ENCODE measurements around the gene UGT1A7.
"Not testable (repeated sequence)": the region's sequence is repeated elsewhere in the genome, so short reads cannot be mapped to it uniquely, and the experiment has no call there.

Gene UGT1A7

DNA sequence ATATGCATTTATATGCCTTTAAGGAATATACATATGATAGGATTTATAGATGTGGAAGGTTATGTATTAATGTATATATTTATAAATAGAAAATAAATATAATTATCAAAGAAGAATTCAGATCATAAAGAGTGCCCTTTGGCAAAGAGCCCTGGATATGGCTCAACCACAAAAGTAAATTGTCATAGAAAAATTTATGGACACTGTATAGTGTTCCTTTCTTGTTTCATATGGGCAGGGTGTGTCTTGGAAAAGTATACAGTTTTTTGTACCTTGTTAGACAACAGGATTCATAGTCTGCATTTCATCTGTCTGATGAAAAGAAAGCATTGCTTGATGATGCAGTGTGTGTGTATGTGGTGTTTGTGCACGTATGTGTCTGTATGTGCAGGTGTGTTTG, 2.9 kb downstream of the UGT1A7 start:
- DNase-seq: no peak

DNA sequence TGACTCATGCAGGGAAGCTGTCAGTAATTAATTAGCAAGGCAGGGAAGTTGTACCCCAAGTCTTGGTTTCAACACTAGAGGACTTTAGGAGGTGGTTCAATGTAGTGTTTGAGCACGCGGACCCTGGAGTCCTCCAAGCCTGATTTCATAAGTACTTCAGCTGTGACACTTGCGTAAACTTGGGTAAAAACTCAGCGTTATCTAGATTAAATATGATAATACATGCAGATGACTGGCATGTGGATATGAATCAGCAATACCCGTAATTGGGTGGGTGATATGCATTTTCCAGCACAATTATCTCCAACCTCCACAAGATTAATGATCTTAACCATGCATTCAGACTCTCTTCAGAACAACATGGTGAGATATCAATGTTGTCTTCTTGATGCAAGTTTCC, 5.2 kb downstream of the UGT1A7 start:
- no peak for DNase-seq

DNA sequence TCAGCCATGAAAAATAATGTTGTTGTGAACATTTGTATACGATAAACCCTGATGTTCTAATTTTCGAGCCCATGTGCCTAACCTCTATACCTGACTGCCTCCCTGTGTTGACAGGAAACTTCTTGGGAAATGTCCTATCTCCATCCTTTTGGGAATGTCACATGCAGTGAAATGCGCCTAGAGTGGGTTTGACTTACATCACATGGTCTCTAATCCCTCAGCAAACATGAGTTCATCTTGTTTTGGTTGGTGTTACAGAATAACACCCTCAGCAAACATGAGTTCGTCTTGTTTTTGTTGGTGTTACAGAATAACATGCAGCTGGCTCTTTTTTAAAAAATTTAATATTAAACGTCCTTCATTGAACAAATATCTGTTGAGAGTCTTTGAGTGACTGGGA, 6.6 kb downstream of the UGT1A7 start:
- no peak for DNase-seq

DNA sequence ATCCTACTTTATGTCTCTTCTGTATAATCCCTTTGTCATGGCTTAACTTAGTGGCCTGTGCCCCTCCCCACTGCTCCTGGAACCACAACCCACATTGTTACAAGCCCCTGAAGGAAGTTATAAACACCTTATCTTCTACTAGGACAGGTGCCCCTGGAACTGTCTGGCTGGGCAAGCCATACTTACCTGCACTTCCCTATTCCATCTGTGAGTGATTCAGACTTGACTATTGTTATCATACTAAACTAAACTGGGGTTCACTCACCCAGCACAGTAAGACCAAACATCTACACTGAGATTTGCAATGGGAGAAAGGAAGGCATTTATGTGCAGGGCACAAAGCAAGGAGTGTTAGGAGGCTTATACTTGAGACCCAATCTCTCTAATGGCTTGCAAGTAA, 7.3 kb downstream of the UGT1A7 start:
- DNase-seq: no peak

DNA sequence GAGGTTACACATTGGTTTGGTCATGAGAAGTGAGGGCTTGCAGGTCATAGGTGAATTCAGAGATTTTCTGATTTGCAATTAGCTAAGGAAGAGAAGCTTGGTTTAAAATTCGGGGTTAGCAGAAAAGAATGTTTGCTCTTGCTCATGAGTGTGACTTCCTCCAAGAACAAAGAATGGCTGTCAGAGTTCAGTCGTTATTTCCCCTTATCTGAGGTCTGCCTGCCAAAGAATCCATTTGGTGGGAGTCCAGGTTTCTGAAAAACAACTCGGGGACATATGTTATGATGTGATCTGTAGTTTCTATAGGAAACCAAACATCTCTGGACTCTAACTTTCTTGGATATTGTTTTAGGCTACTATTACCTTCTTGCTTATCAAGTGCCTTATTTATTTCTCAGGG, 7.8 kb downstream of the UGT1A7 start:
- DNase-seq: no peak

DNA sequence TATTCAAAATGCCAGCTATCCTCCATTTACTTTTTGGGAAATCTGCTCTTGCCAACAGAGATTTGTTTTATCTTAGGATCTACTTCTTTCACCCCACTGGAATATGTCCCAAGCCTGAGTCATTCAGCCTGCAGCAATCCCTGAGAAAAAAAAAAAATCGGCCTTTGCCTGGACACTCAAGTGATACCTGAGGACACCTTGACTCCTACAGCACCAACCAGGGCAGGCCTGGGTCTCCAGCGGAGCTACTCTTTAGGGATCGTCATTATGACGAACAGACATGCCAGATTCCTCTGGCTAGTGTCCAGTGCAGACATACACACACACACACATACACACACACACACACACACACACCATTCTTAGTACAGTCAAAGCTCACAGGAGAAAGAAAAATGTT, 8.7 kb downstream of the UGT1A7 start:
- DNase-seq: no peak

DNA sequence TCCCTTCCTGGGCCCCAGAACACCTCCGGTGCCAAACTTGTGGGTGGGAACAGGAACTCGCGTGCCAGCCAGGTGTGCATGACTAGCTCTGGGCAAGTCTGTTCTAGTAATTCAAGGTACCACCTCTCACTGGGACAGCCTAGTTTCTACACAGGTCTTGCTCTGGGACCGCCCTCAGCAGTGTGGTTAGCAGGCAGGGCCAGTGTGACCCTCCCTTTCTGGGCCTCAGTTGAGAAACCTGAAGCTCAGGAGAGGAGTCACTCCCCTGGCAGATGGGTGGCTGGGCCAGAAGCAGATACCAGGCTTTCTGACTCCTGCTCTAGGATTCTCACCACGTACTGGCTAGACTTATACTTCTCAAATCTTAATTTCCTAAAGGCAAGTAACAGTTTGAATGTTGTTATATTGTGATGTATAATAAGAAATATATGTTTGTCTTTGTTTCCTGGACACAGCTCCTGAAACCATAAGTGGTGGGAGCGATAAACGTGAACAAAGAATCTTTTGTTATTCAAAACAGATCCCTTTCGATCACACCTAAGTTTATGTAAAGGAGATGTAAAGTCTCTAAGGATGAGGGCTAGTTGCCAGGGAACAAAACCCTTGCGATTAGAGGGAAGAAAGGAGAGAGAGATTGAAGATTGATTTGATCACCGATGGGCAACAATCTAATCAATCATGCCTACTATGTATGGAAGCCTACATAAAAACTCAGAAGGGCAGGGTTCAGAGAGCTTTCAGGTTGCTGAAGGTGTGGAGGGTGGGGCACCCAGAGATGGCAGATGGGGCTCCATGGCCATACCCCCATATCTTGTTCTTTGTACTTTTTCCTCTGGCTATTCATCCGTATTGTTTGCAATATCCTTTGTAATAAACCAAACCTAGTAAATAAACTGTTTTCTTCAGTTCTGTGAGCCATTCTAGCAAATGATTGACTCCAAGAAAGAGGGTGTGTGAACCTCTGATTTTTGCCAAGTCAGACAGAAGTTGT, 10.0 kb downstream of the UGT1A7 start:
- no peak for DNase-seq

DNA sequence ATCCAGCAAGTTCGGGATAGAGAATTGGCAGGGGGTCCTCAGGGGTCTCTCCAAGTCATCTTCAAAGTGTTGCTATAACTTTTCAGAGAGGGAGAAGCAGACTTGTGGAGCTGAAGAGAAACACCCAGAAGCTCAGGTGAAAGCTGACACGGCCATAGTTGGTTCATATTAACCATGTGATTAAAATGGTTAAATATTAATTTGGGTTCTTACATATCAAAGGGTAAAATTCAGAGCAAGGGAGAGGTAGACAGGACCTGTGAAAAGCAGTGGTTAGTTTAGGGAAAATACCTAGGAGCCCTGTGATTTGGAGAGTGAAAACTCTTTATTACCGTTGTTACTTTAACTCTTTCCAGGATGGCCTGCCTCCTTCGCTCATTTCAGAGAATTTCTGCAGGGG, 10.9 kb downstream of the UGT1A7 start, which contains the start of gene UGT1A6:
TSS of gene UGT1A6 (plus strand) at position 243 of the 400 bp plus-strand sequence. CDS start at position 358, 115 bp downstream.
- DNase-seq: no peak

DNA sequence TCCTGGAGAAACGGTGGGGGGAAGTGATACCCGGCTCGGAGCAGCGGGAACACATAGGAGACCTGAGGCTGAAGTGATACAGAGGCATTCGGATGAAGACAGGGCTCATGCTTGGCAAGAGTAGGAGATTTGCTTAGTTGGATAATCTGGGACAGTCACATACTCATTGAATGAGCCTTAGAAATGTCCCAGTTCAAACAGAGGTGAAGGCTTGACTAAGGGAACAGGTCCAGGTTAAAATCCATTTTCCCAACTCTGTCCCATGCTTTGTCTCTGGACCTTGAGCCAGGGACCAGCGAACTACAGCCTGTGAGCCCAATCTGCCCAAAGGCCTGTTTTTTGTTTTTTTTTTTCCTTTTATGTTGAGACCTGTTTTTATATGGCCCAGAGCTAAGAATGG, 12.3 kb downstream of the UGT1A7 start:
- no peak for DNase-seq

DNA sequence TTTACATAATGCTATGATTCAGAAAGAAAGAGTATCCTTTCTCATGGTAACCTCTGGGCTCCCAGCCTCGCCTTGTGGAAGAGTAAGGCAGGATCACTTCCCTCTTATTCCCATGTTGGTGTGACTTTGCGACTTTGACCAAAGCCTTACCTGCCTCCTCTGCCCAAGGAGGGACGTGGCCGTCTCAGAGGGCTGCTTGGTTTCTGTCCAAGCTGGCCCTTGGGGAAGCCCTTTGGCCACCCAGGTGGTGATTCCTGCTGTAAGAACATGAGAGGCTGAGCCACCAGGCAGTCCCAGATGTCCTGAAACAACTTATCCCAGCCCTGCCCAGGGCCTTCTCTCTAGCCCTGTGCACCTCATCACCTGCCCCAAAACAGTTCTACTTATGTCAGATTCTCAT, 17.0 kb downstream of the UGT1A7 start:
- no peak for DNase-seq

DNA sequence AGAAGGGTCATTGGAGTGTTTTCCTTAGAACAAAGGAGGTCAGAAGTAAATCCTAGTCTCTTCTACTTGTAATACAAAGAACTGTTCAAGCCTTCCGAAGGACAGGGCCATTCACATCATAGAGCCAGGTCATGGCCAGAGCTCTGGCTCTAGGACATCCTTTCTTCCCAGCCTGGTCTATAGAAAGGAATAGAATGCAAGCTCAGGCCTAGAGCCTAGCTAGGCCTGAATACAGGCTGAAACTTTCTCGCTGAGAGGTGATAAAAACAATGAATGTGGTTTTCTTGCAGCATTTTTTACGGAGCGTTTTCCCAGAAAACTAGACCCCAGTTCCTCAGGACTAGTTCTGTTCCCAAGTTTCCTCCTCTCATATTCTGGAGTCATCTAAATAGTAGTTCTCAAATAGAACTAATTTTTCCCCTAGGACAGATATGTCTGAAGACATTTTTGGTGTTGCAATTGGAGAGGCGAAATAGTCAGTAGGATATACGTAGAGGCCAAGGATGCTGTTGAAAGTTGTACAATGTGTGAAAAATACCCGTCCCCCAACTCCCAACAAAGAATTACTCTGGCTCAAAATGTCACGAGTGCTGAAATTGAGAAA, 17.8 kb downstream of the UGT1A7 start:
- DNase-seq: no peak

DNA sequence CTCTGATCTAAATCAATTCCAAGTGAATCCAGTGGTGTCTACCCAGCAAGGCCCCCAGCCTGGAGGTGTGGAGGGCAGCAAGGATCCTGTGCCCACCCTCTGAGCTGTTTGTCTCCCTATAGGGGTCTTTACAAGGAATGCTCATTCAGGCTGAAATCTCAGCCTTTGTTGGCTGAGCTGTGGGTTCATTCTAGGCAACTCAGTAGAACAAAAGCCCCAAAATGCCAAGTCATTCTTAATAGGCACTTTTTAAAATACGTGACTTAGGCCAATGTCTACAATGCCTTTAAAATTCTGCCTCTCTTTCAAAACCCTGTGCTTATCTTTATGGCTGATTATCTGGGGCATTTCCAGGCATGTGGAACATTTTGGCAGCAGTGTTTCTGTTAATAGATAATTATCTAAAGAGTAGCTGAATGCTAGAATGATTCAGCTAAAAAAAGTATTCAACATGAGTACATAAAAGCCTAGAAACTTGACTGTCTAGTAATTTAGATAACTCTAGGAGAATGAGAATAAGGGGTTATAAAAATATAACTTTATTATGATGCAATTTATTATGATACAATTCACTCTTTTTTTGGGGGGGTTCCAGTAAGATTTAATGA, 18.4 kb downstream of the UGT1A7 start:
- DNase-seq: no peak

DNA sequence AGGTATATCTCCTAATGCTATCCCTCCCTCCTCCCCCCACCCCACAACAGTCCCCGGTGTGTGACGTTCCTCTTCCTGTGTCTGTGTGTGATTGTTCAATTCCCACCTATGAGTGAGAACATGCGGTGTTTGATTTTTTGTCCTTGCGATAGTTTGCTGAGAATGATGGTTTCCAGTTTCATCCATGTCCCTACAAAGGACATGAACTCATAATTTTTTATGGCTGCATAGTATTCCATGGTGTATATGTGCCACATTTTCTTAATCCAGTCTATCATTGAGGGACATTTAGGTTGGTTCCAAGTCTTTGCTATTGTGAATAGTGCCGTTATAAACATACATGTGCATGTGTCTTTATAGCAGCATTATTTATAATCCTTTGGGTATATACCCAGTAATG, 19.1 kb downstream of the UGT1A7 start:
- not testable (repeated sequence) for DNase-seq

DNA sequence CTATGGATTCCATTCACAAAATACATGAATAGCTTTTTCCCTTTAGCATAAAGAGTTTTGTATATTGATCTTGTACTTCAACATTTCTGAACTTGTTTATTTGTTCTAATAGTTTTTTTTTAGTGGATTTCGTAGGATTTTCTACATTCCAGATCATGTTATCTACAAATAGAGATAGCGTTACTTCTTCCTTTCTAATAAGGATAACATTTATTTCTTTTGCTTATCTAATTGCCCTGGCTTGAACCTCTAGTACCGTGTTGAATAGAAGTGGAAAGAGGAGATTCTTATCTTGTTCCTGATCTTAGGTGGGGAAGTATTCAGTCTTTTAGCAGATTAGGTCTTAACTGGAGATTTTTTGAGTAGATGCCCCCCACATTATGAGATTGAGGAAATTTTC, 20.5 kb downstream of the UGT1A7 start:
- DNase-seq: no peak

DNA sequence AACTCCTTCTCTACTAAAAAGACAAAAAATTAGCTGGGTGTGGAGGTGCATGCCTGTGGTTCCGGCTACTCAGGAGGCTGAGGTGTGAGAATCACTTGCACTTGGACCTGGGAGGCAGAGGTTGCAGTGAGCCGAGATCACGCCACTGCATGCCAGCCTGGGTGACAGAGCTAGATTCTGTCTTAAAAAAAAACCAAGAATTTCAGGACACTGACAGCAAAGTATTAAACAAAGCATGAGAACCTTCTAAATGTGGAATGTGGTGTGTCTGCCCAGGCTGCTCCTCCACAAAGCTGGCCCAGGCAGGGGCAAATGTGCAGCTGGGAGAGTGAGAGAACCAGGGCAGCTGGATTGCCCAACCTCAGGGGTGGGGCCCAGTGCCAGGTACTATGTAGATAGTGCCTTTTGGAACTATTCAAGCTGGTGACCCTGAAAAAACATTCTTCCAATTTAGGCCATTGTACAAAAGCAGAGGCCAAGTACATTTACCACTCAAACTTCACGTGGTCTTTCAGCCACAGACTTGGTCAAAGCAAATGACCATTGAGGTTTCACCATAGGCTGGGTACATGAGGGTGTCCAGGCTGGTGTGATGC, 24.3 kb downstream of the UGT1A7 start:
- no peak for DNase-seq

DNA sequence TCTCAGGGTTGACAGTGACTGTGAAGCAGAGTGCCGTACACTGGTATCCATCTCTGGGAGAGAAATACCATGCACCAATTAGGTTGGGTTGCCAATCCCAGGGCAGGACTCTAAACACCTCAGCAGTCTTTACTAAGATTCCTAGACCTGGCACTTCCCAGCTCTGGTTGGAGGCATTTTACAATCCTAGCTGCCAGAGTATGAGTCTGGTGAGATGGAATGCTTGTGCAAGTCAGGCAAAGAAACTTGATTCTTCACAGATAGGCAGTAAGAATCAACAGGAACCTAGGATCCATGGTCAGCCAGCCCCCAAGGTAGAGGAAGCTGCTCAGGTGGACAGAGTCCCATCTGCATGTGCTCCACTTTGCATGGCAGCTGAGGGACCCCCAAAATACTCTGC, 25.0 kb downstream of the UGT1A7 start:
- DNase-seq: no peak

DNA sequence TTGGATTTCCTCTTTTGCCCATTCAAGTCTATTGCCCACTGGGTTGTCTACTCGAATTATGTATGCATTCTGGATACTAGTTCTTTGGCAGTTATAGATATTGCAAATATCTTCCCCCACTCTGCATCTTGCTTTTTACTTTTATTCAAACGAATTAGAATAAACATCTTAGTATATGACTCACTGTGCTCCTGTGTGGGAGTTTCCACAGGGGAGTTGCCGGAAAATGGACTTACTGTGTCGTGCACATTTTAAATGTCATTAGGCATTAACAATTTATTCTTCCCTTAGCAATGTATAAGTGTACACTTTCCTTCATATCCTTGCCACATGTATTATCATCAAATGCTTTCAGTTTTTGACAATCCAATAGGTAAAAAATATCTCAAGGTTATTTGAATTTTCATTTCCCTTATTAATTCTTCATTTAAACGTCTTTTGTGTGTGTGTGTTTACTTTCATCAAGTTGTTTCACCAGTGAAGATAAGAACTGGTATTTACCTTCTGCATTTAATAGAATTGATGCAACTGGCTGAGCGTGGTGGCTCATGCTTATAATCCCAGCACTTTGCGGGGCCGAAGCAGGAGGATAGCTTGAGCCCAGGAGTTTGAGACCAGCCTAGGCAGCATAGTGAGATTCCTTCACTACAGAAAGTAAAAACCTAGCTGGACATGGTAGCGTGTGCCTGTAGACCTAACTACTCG, 26.4 kb downstream of the UGT1A7 start:
- no peak for DNase-seq

DNA sequence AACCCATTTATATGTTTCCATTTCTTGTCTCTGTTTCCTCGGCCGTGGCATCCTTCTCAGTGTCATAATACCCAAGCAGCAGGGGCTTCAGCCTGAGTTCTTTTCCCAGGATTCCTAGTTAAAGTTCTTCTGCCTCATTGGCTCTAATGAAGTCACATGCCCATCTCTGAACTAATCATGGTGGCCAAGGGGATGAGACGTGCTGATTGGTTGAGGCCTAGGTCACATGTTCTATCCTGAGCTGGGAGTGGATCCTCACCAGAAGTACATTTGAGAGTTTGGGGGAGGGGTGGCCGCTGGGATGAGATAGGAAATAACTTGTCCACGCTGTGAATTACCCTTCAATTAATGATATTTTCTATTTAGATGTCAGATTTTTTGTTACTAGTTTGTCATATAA, 27.2 kb downstream of the UGT1A7 start:
- no peak for DNase-seq

DNA sequence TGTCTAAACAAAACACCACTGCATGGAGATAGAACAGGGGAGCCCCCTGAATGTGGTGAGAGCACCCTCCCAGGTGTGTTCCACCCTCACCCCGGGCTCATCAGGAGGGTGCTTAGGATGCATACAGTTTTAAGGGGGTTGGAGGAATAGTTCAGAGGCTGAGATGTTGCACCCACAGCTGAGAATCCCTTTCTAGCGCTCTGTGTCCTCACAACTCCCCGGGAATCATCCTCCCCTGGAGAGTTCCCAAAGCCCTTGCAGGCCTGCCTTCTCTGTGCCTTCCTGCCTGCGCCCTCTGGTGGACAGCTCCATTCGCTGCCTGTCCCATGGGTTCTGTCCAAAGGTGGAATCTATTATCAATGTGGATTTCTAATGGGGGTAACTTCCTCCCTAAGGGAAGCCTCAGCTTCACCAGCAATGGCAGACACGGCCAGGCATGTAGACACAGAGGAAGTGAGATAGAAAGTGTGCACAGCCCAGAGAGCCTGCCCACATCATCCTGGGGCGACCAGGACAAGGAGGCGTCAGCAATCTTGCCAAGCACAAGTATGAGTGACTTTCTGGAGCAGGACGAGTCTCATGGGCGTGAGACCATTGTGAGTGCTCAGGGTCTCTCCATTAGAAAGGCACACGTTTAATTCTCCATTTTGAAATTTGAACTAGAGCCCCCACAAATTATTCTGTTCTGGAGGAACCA, 29.8 kb downstream of the UGT1A7 start:
- DNase-seq: peak; percentile 48 to 61

DNA sequence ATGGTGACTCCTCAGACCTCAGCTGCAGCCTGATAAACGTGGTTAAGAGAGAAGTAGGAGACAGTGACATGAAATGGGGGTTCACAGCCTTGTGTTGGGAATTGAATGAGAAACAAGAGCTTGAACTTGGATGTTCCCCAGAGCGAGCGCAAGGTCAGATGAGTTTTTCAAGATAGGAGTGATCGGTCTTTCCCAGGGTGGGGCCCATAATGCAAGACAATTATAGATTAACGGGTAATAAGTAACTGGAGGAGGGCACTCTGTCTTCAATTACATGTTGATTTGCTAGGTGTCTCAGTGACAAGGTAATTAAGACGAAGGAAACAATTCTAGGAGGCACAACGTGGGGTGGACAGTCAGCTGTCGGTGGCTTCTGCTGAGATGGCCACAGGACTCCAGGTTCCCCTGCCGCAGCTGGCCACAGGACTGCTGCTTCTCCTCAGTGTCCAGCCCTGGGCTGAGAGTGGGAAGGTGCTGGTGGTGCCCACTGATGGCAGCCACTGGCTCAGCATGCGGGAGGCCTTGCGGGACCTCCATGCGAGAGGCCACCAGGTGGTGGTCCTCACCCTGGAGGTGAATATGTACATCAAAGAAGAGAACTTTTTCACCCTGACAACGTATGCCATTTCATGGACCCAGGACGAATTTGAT, 31.0 kb downstream of the UGT1A7 start, which contains the start of gene UGT1A5:
TSS of gene UGT1A5 (plus strand) at position 297 of the 651 bp plus-strand sequence. CDS start at position 382, 85 bp downstream.
- no peak for DNase-seq

DNA sequence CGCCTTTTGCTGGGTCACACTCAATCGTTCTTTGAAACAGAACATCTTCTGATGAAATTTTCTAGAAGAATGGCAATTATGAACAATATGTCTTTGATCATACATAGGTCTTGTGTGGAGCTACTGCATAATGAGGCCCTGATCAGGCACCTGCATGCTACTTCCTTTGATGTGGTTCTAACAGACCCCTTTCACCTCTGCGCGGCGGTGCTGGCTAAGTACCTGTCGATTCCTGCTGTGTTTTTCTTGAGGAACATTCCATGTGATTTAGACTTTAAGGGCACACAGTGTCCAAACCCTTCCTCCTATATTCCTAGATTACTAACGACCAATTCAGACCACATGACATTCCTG, 31.5 kb downstream of the UGT1A7 start:
- no peak for DNase-seq

DNA sequence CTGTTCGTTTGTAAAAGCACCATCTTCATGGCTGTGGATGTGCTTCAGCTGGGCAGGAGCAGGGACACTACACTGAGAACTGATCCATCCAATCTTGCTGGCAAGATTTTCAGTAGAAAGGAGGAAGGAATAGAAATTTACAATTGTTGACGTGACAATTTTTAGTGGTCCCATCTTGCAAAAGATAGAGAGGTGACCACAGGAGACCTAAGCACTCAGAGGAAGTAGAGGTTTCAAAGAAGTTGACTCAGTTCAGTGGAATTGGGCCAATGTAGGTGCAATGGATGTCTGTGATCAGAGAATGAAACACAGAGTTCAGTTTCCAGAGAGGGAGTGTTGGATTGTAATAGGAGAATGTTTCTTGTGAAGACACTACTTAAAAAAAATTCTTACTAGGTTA, 32.4 kb downstream of the UGT1A7 start:
- no peak for DNase-seq

All from NCI-H524 (cell line).